HG03097 (cell line): ENCODE data around the gene APIP.
"Not testable (repeated sequence)": the region's sequence is repeated elsewhere in the genome, so short reads cannot be mapped to it uniquely, and the experiment has no call there.

Source experiments
- ATAC-seq: cut with Tn5 transposase; IDR thresholded peaks from one replicate; pipeline ENCODE4 v1.9.1; 2021; ENCODE audit not compliant: unreplicated experiment, low FRiP score

APIP gene

GRCh38 chr11:34926101-34926830, 10.1 kb upstream of the APIP start:
- ATAC-seq: no peak

- no peak for ATAC-seq
Observed at GRCh38 chr11:34924714-34925113, 8.5 kb upstream of the APIP start.

GRCh38 chr11:34921156-34921555, 5.0 kb upstream of the APIP start:
- no peak for ATAC-seq

GRCh38 chr11:34916843-34917770, 928 bp upstream of the APIP start:
- ATAC-seq: no peak

GRCh38 chr11:34915136-34916014, 804 bp downstream of the APIP start:
- no peak for ATAC-seq

- ATAC-seq: not testable (repeated sequence)
Observed at GRCh38 chr11:34913556-34913955, 2.6 kb downstream of the APIP start.

GRCh38 chr11:34911676-34912075, 4.5 kb downstream of the APIP start:
- ATAC-seq: no peak

GRCh38 chr11:34910817-34911216, 5.4 kb downstream of the APIP start:
- no peak for ATAC-seq

- no peak for ATAC-seq
Observed at GRCh38 chr11:34909955-34910354, 6.2 kb downstream of the APIP start.

GRCh38 chr11:34909415-34909814, 6.8 kb downstream of the APIP start:
- ATAC-seq: no peak

GRCh38 chr11:34907934-34908593, 8.1 kb downstream of the APIP start:
- ATAC-seq: no peak

- no peak for ATAC-seq
Observed at GRCh38 chr11:34905666-34906065, 10.5 kb downstream of the APIP start.

GRCh38 chr11:34904421-34904955, 11.7 kb downstream of the APIP start:
- ATAC-seq: no peak

- no peak for ATAC-seq
Observed at GRCh38 chr11:34899633-34900016, 16.6 kb downstream of the APIP start.

GRCh38 chr11:34898474-34898873, 17.7 kb downstream of the APIP start:
- no peak for ATAC-seq

GRCh38 chr11:34897171-34897870, 18.9 kb downstream of the APIP start:
- no peak for ATAC-seq

- ATAC-seq: not testable (repeated sequence)
Observed at GRCh38 chr11:34896191-34896590, 20.0 kb downstream of the APIP start.

GRCh38 chr11:34893416-34893815, 22.8 kb downstream of the APIP start:
- no peak for ATAC-seq

- no peak for ATAC-seq
Observed at GRCh38 chr11:34891611-34892010, 24.6 kb downstream of the APIP start.
